H7 (cell line): Measurements from ENCODE around the gene POR. TPM values are rescaled to one million over a fixed set of nuclear protein-coding genes. Genes with fewer than 3 reads are reported as not detected.

Experiments
- DNase-seq: peaks from one replicate; pipeline ENCODE4 v3.0.0; 2012
- H3K27me3 ChIP-seq: 2 replicates; pipeline ENCODE4 v1.6.0; 2011; ENCODE audit warnings: mild to moderate bottlenecking, low read length; ENCODE audit not compliant: control insufficient read depth, insufficient read depth
- H3K36me3 ChIP-seq: replicated peaks from 2 replicates; pipeline ENCODE4 v1.5.1; 2011; ENCODE audit warnings: low read length; ENCODE audit not compliant: control insufficient read depth, insufficient read depth
- H3K4me3 ChIP-seq: 2 replicates; pipeline ENCODE4 v1.5.1; 2011; ENCODE audit warnings: low read depth, mild to moderate bottlenecking, control low read depth, low read length, moderate library complexity; ENCODE audit not compliant: insufficient read depth
- total RNA-seq: library from RNA; depleted of rRNA; stranded (reverse); fragments of >200 nt; shearing (Covaris generic); gene quantifications from 2 replicates; pipeline ENCODE4 v1.2.3, GENCODE V29; 2014

Gene POR
- total RNA-seq, 1 experiment from 2014 or later: 120 TPM

DNA sequence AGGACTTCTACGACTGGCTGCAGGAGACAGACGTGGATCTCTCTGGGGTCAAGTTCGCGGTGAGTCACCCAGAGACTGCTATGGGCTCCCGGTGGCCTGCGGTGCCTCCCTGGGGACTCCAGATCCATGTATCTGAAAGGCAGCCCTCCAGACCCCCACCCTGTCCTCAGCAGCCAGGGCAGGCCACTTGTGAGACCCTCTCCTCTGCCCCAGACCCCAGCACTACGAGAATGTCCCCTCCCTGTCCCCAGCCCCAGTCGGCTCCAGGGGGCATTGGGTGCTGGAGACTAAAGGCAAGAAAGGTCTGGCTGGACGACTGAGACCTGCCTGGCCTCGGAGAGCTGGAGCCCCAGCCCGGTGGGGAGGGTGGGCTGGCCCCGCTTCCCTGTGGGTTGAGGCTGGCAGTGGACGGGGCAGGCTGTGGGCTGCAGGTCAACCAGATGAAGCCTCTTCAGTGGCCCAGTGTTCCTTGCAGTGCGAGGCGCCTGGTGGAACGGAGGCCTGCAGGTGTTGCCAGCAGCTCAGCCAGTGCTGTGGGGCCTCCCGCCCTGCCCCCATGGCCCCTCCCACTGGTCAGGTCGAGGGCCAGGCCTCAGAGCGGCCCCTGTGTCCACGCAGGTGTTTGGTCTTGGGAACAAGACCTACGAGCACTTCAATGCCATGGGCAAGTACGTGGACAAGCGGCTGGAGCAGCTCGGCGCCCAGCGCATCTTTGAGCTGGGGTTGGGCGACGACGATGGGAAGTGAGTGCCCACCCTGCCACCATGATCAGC, 65.7 kb downstream of the POR start:
- H3K27me3 ChIP-seq: no peaks in the 10 kb centered on the region
- peaks cover 17% of the 10 kb centered on the region for H3K36me3 ChIP-seq
- H3K4me3 ChIP-seq: no peak overlapping the region
- peak; percentile 61 for DNase-seq

DNA sequence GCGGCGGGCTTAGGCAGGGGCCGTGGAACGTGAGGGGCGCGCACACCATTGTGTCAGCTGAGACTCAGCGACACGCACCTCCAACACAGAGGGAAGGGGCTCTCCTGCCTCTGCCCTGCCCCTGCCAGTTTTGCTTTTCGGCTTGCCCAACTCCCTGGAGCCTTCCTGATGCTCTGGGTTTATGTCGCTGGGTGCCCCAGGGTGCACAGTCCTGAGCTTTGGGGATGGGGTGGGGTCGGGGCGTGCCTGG, 66.2 kb downstream of the POR start:
- peak; percentile 36 for DNase-seq
- Histone ChIP-seq H3K36me3 (peaks cover 19% of the 10 kb centered on the region), H3K27me3 (no peaks in the 10 kb centered on the region), H3K4me3 (no peak overlapping the region)

DNA sequence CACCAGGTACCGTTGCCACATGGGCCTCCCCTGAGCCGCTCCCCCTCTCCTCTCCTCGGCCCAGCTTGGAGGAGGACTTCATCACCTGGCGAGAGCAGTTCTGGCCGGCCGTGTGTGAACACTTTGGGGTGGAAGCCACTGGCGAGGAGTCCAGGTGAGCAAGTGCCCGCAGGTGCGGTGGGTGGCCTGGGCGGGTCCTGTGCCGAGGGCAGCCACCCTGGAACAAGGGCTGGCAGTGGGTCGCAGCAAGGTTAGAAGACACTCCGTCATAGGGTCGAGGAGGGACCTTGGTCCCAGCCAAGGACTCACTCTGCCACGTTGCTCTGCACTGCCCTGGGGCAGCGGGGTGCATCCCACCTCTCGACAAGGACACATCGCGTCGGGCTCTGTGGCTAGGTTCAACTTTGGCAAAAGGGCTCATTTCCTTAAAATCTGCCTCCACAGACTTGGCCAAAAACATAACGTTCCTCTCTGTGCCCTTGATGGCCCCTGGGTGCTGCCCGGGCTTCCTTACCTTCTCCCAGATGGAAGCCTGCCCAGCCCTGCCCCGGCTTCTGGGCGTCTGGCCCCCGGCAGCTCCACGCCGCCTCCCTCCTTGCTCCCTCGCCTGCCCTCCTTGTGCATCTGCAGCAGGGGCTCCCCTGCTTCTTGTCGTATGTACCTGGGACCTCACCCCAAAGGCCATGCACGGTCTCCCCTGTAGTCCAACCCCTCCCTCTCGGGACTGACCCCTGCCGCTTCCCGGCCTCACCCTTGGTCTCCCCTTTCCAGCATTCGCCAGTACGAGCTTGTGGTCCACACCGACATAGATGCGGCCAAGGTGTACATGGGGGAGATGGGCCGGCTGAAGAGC, 66.7 kb downstream of the POR start:
- Histone ChIP-seq H3K36me3 (peaks cover 22% of the 10 kb centered on the region), H3K27me3 (no peaks in the 10 kb centered on the region), H3K4me3 (no peak overlapping the region)
- peak; percentile 56 for DNase-seq

DNA sequence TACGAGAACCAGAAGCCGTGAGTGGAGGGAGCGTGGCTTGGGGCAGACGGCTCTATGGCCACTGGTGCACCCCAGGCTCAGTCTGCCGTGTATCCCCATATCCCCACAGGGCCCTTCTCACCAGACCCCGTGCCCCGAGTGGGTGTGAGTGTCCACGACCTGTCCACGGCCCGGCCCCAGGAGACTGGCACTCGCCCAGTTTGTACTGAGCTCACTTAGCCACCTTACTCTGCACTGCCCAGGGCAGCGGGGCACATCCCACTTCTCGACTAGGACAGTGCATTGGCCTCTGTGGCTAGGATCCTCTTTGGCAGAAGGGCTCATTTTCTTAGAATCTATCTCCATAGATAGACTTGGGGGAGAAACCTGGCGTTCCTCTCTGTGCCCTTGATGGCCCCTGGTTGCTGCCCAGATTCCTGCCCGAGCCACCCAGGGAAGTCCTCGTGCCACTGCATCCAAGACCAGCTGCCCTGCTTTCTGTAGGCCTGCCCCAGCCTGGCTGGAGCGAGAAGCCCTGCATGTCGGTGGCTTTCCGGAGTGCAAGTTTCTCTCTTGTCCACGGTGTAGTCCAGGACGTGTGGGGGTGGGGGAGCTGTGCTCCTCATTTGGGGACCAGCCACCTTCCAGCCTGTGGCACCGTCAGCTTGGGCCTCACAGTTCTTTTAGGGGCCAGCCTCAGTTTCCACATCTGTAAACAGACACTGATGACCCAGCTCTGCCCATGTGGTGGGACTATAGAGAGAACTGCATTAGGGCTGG, 67.5 kb downstream of the POR start:
- H3K27me3 ChIP-seq: no peaks in the 10 kb centered on the region
- DNase-seq: peak; percentile 48
- H3K36me3 ChIP-seq: peaks cover 20% of the 10 kb centered on the region
- no peak overlapping the region for H3K4me3 ChIP-seq

DNA sequence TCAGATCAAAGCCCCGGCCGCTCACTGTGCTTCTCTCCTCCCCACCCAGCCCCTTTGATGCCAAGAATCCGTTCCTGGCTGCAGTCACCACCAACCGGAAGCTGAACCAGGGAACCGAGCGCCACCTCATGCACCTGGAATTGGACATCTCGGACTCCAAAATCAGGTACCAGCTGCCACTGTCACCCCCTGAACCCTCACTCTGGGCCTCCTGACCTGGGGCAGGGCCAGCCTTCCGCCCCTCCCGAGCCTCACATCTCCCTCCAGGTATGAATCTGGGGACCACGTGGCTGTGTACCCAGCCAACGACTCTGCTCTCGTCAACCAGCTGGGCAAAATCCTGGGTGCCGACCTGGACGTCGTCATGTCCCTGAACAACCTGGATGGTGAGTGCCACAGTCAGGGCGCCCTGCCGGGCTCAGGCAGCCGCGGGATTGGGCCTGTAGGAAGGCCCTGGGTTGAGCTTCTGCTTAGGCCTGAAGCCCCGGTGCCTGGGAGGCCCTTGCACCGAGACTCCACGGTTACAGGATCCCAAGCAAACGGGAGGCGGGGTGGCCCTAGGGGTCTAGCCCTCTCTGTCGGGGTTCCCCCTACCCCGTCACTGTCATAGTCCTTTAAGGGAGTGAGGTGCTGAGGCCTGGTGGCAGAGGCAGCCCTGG, 68.6 kb downstream of the POR start:
- H3K4me3 ChIP-seq: no peak overlapping the region
- DNase-seq: peak; percentile 61
- no peaks in the 10 kb centered on the region for H3K27me3 ChIP-seq
- peaks cover 20% of the 10 kb centered on the region for H3K36me3 ChIP-seq

DNA sequence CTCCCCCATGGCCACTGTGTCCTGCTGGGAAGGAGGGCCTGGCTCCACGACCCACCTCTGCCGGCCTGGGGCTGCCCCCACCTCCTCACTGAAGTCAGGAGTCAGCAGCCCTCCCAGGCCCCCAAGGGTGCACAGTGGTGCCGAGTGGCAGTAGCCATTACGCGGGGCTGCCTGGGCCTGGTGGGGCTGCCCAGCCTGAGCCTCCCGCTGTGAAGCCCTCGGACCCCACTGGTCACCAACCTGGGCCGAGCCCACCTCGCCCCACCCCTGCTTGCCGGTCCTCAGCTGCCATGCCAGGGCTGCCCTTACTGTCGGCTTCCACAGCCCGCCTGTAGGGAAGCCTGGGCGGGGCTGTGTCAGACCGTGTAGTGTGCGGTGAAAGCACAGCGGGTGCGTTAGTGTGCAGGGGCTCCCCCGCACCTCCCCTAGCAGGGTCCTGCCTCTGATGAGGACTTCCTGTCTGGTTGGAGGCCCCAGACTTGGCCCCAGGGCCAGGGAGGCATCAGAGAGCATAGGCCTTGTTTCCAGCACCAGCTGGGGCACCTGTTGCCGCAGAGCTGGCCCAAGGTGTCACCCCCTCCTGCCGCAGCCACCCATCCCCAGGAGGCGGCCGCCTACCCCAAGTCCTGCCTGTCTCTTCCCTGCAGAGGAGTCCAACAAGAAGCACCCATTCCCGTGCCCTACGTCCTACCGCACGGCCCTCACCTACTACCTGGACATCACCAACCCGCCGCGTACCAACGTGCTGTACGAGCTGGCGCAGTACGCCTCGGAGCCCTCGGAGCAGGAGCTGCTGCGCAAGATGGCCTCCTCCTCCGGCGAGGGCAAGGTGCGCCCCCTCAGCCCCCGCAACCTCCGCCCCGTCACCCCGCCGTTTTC, 69.4 kb downstream of the POR start:
- Histone ChIP-seq H3K27me3 (no peaks in the 10 kb centered on the region), H3K36me3 (peaks cover 20% of the 10 kb centered on the region), H3K4me3 (no peak overlapping the region)
- peak; percentile 57 for DNase-seq

DNA sequence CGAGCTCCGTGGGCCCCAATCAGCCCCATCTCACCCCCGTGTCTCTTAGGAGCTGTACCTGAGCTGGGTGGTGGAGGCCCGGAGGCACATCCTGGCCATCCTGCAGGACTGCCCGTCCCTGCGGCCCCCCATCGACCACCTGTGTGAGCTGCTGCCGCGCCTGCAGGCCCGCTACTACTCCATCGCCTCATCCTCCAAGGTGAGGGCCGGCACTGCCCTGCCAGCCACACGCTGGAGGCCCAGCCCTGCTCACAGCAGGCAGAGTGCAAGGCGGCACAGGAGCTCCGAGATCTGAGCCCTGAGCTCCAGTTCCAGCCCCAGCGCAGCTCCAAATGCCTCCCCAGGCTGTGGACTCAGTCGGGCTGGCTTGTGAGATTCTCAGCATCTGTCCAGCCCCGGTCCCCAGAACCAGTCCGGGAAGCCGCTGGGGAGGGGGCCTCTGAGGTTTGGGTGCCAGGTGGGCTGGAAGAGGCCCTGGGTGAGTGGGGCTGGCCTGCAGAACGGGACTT, 70.1 kb downstream of the POR start:
- H3K27me3 ChIP-seq: no peaks in the 10 kb centered on the region
- DNase-seq: peak; percentile 58
- H3K4me3 ChIP-seq: no peak overlapping the region
- H3K36me3 ChIP-seq: peaks cover 15% of the 10 kb centered on the region

DNA sequence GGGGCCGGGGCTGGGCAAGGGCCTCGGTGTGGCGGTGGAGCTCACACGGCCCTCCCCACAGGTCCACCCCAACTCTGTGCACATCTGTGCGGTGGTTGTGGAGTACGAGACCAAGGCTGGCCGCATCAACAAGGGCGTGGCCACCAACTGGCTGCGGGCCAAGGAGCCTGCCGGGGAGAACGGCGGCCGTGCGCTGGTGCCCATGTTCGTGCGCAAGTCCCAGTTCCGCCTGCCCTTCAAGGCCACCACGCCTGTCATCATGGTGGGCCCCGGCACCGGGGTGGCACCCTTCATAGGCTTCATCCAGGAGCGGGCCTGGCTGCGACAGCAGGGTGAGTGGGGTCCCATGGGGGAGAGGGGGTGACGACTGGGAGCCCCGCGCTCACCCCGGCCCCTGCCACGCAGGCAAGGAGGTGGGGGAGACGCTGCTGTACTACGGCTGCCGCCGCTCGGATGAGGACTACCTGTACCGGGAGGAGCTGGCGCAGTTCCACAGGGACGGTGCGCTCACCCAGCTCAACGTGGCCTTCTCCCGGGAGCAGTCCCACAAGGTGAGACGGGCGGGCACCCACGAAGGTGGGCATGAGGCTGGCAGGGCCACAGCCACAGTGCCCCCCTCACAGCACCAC, 70.7 kb downstream of the POR start:
- H3K36me3 ChIP-seq: peaks cover 14% of the 10 kb centered on the region
- DNase-seq: no peak
- H3K27me3 ChIP-seq: no peaks in the 10 kb centered on the region

GRCh38 chr7:75986147-75986781, 71.3 kb downstream of the POR start:
- Histone ChIP-seq H3K4me3 (no peak overlapping the region), H3K27me3 (no peaks in the 10 kb centered on the region), H3K36me3 (peaks cover 13% of the 10 kb centered on the region)
- DNase-seq: no peak

More for the DNA sequence above, 70.7 kb downstream of the POR start:
- H3K4me3 ChIP-seq: no peak overlapping the region

DNA sequence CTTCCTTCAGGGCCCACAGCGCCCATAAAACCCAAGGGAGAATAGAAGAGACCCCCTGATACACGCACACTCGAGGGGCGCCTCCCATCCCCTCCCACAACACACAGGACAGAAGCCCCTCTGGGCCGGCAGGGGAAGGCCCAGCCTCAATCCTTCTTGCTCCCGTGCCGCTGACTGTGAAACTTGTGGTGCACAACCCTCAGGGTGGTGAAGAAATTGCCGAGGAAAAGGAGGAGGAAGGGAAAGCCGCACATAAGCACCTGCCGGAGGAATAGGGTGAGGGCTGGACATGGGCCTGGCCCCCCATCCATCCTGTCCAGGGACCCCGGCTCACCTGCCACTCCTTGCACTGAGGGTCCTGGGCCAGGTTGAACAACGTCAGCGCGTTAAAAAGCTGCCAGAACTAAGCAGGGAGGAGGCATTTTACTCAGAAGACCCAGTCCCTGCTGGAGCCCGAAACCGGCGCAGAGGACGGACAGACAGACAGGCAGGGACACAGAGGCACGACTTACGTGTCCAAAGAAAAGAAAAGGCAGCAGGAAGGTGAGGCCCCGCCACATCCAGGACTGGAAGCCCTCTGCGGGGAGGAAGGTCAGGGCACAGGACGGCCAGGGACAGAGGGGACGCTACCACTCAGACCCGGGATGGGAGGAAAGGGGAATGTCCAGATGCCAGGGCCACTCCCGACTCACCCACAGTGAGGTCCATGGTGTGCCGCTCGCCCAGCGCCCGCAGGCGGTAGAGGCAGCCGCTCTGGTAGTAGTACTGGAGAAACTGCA, 72.3 kb downstream of the POR start:
- DNase-seq: peak; percentile 63
- no peak overlapping the region for H3K4me3 ChIP-seq
- H3K36me3 ChIP-seq: peaks cover 10% of the 10 kb centered on the region

GRCh38 chr7:75987805-75988567, 73.0 kb downstream of the POR start:
- DNase-seq: peak; percentile 65

More for the DNA sequence above, 72.3 kb downstream of the POR start:
- no peaks in the 10 kb centered on the region for H3K27me3 ChIP-seq

More at GRCh38 chr7:75987805-75988567, 73.0 kb downstream of the POR start:
- no peaks in the 10 kb centered on the region for H3K27me3 ChIP-seq
- no peak overlapping the region for H3K4me3 ChIP-seq
- peaks cover 10% of the 10 kb centered on the region for H3K36me3 ChIP-seq
